ENCODE results near the gene CTBP2. TPM values are rescaled to one million over a fixed set of nuclear protein-coding genes. Genes with fewer than 3 reads are reported as not detected.

Gene CTBP2
- total and polyA plus RNA-seq, 10 donors = 6.7 to 74.4 (median 40.1) TPM

DNA sequence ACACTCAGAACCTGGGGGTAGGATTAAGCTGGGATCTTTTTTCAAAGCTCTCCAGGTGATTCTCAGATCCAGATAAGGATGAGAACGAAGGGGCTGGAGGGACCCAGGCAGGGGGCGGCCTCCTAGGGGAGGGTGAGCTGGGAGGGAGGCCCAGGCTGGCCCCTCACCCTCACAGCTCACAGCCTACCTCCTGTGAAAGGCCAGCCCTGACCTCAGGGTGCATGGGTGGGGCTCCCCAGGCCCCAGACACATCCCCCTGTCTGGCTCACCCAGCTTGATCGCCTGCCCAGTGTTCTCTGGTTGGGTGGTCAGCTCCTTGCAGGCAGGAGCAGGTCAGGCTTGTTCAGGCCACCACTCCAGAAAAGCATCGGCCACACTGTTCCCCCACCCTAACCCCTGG, 24.3 kb downstream of the CTBP2 start:
- TF ChIP-seq, protein P1, sequence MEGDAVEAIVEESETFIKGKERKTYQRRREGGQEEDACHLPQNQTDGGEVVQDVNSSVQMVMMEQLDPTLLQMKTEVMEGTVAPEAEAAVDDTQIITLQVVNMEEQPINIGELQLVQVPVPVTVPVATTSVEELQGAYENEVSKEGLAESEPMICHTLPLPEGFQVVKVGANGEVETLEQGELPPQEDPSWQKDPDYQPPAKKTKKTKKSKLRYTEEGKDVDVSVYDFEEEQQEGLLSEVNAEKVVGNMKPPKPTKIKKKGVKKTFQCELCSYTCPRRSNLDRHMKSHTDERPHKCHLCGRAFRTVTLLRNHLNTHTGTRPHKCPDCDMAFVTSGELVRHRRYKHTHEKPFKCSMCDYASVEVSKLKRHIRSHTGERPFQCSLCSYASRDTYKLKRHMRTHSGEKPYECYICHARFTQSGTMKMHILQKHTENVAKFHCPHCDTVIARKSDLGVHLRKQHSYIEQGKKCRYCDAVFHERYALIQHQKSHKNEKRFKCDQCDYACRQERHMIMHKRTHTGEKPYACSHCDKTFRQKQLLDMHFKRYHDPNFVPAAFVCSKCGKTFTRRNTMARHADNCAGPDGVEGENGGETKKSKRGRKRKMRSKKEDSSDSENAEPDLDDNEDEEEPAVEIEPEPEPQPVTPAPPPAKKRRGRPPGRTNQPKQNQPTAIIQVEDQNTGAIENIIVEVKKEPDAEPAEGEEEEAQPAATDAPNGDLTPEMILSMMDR (IDR thresholded peaks at IDR 0.05 in 8 of 11, conservative IDR thresholded peaks at IDR 0.05 in 3 of 11) = no peak
- no peak for TF ChIP-seq POLR2AphosphoS5 (IDR thresholded peaks at IDR 0.05)
- H3K9me3 ChIP-seq = peaks cover 0 to 5% (median 0%) of the 10 kb centered on the region in 8 donors
- intact Hi-C loops (cut with DNase I; ENCODE audit: low total_unique reads) = no loop called here
- WGBS, 5 donors = 64 to 94% (median 83%) methylated on average over 4 of the region's 4 CpGs
- H3K4me1 ChIP-seq = peaks cover 0 to 69% (median 23%) of the 10 kb centered on the region in 6 donors
- peak; percentile 69 for DNase-seq
- H3K27me3 ChIP-seq (replicated peaks in 1 of 7) = peaks cover 0 to 4% (median 0%) of the 10 kb centered on the region in 7 donors
- H3K4me3 ChIP-seq = peak overlapping the region in 2 of 8 donors; percentile 42 to 54
- peak overlapping the region in 5 of 8 donors; percentile 45 to 80 (median 59) for H3K27ac ChIP-seq
- peaks cover 0 to 33% (median 4%) of the 10 kb centered on the region in 6 donors for H3K36me3 ChIP-seq

DNA sequence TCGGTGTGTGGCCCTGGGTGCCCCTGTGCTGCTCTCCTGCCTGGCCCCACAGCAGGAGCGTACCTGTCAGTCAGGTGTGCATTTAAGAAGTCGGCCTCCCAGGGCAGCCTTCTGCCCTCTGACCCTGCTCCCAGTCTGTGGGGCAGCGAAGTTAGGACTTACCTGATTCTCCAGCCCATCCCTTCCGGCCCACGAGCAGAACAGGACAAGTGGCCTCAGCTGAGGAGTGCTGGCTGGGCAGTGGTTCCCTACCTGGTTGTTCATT, 24.7 kb downstream of the CTBP2 start:
- Histone ChIP-seq H3K4me1 (peaks cover 0 to 65% (median 23%) of the 10 kb centered on the region in 6 donors), H3K9me3 (peaks cover 0 to 5% (median 0%) of the 10 kb centered on the region in 8 donors), H3K27me3 (replicated peaks in 1 of 7) (peaks cover 0 to 4% (median 0%) of the 10 kb centered on the region in 7 donors), H3K4me3 (no peak overlapping the region), H3K36me3 (peaks cover 0 to 36% (median 6%) of the 10 kb centered on the region in 6 donors), H3K27ac (peak overlapping the region in 4 of 8 donors; percentile 57 to 80 (median 68))
- WGBS, 5 donors = 88 to 100% (median 95%) methylated on average over 3 to 6 of the region's 6 CpGs
- DNase-seq = peak; percentile 65
- TF ChIP-seq POLR2A (IDR thresholded peaks at IDR 0.05) (no peak), POLR2AphosphoS5 (IDR thresholded peaks at IDR 0.05) (no peak)
- TF ChIP-seq, protein P1 (IDR thresholded peaks at IDR 0.05 in 8 of 11, conservative IDR thresholded peaks at IDR 0.05 in 3 of 11) = no peak
- intact Hi-C loops (cut with DNase I; ENCODE audit: low total_unique reads) = no loop called here

DNA sequence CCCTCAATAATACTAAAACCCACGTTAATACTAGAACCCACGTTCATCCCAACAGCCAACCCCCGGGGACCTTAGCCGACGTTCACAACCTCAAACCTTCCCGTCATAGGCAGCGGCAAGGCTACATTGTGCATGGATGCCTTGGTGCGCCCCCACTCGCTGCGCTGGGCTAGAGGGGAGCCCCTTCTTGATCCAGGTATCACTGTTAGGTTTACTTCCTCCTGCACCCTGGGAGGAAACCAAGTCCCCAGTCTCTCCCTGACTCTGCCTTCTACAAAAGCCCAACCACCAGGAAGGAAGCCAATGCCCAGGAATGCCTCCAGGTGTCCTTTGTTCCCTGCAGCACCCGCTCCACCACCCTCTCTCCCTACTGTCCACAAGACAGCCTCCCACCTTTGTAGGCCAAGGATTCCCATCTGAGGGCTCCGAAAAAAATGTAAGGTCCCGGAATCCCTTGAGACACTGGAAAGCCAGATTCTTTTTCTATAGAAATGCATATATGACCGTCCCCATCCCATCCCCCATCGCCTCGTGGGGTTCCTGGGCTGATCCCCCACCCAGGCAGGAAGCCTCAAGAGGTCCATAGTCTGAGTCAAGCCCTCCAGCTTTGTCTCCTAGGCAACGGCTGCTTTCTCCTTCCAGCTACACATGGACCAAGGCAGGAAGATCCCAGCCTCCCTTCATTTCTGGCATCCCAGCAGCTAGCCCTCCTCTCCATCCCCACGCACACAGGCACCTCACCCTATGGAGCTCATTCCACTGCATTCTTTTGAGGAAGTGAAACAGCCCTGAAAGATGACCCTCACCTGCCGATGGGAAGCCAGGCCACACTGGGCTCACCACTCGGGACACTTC, 25.2 kb downstream of the CTBP2 start:
- H3K27ac ChIP-seq = peak overlapping the region in 1 of 8 donors; percentile 59
- no peak overlapping the region for H3K4me3 ChIP-seq
- 79 to 86% (median 82%) methylated on average over 19 to 20 of the region's 20 CpGs for WGBS, 5 donors
- no peak for TF ChIP-seq POLR2AphosphoS5 (IDR thresholded peaks at IDR 0.05)
- TF ChIP-seq, protein P1 (IDR thresholded peaks at IDR 0.05 in 8 of 11, conservative IDR thresholded peaks at IDR 0.05 in 3 of 11) = no peak
- TF ChIP-seq POLR2A (IDR thresholded peaks at IDR 0.05) = no peak
- peaks cover 0 to 42% (median 6%) of the 10 kb centered on the region in 6 donors for H3K36me3 ChIP-seq
- peaks cover 0 to 61% (median 23%) of the 10 kb centered on the region in 6 donors for H3K4me1 ChIP-seq
- intact Hi-C loops (cut with DNase I; ENCODE audit: low total_unique reads) = no loop called here
- H3K9me3 ChIP-seq = peaks cover 0 to 5% (median 0%) of the 10 kb centered on the region in 8 donors
- DNase-seq = peak; percentile 23
- H3K27me3 ChIP-seq (replicated peaks in 1 of 7) = peaks cover 0 to 4% (median 0%) of the 10 kb centered on the region in 7 donors

DNA sequence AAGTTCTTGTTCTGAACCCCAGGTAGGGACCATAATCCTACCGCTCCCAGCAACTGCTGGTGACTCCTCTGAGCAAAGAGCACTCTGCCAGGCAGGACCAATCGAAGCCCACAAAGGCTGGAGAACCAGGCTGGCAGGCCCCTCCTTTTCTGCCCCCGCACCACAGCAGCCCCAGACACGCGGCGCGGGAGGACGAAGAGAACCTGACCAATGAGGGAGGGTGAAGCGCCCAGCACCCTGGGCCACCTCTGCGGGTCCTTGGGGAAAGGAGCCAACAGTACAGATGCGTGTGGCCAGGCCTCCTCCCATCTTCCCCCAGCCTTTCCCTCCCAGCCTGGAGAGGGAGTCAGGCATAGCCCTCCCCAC, 25.9 kb downstream of the CTBP2 start:
- H3K36me3 ChIP-seq = peaks cover 0 to 48% (median 6%) of the 10 kb centered on the region in 6 donors
- intact Hi-C loops (cut with DNase I; ENCODE audit: low total_unique reads) = no loop called here
- TF ChIP-seq POLR2AphosphoS5 (IDR thresholded peaks at IDR 0.05) = no peak
- TF ChIP-seq POLR2A (IDR thresholded peaks at IDR 0.05) = no peak
- TF ChIP-seq, protein P1 (IDR thresholded peaks at IDR 0.05 in 8 of 11, conservative IDR thresholded peaks at IDR 0.05 in 3 of 11) = no peak
- DNase-seq = peak; percentile 65
- peaks cover 0 to 5% (median 0%) of the 10 kb centered on the region in 8 donors for H3K9me3 ChIP-seq
- H3K4me3 ChIP-seq = no peak overlapping the region
- H3K27me3 ChIP-seq (replicated peaks in 1 of 7) = peaks cover 0 to 4% (median 0%) of the 10 kb centered on the region in 7 donors
- 73 to 97% (median 87%) methylated on average over 8 to 11 of the region's 11 CpGs for WGBS, 5 donors
- peaks cover 0 to 59% (median 24%) of the 10 kb centered on the region in 6 donors for H3K4me1 ChIP-seq
- peak overlapping the region in 4 of 8 donors; percentile 14 to 59 (median 30) for H3K27ac ChIP-seq

Data from spleen (tissue), 11 donors.